HepG2 (cell line): Measurements from ENCODE around the gene MEA1. TPM values are rescaled to one million over a fixed set of nuclear protein-coding genes. Genes with fewer than 3 reads are reported as not detected.

ENCODE experiments used
- CAMTA2 ChIP-seq: sonication (generic); formaldehyde crosslinking; IDR thresholded peaks from 2 replicates; pipeline ENCODE4 v1.4.0; 2020; ENCODE audit warnings: mild to moderate bottlenecking, missing genetic modification reagents, borderline replicate concordance
- GTF3A ChIP-seq: sonication (generic); formaldehyde crosslinking; conservative IDR thresholded peaks from 2 replicates; pipeline ENCODE4 v1.4.0; 2020; ENCODE audit warnings: mild to moderate bottlenecking, missing genetic modification reagents
- HOXD1 ChIP-seq: sonication (generic); formaldehyde crosslinking; IDR thresholded peaks from 2 replicates; pipeline ENCODE4 v1.5.0; 2020; ENCODE audit warnings: missing genetic modification reagents
- MEIS1 ChIP-seq: sonication (generic); formaldehyde crosslinking; IDR thresholded peaks from 2 replicates; pipeline ENCODE4 v1.9.0; 2021; ENCODE audit warnings: mild to moderate bottlenecking, missing genetic modification reagents, moderate library complexity, borderline replicate concordance
- MYPOP ChIP-seq: sonication (generic); formaldehyde crosslinking; IDR thresholded peaks from 2 replicates; pipeline ENCODE4 v1.8.1; 2023; ENCODE audit warnings: mild to moderate bottlenecking, moderate library complexity, missing genetic modification reagents
- NR2F6 ChIP-seq, 2 experiments: IDR thresholded peaks; 2 replicates each; pipeline ENCODE4 v1.6.1; 2016; ENCODE audit warnings: antibody characterized with exemption in 1 of 2, mild to moderate bottlenecking in 1 of 2
- NR3C1 ChIP-seq: sonication (generic); formaldehyde crosslinking; IDR thresholded peaks from 2 replicates; pipeline ENCODE4 v1.4.0; 2020; ENCODE audit warnings: missing genetic modification reagents
- ONECUT2 ChIP-seq: sonication (generic); formaldehyde crosslinking; IDR thresholded peaks from 2 replicates; pipeline ENCODE4 v1.4.0; 2020; ENCODE audit warnings: missing genetic modification reagents
- REST ChIP-seq, 2 experiments: IDR thresholded peaks; 2 replicates each; pipeline ENCODE4 v1.6.1; 2011 to 2012; ENCODE audit warnings: low read length in 2 of 2, borderline replicate concordance in 1 of 2, low read depth in 1 of 2, mild to moderate bottlenecking in 1 of 2, moderate library complexity in 1 of 2
- SKIL ChIP-seq: sonication (generic); formaldehyde crosslinking; IDR thresholded peaks from 2 replicates; pipeline ENCODE4 v1.8.0; 2022; ENCODE audit warnings: missing genetic modification reagents, mild to moderate bottlenecking, moderate library complexity, borderline replicate concordance
- ZHX2 ChIP-seq, 2 experiments: sonication (generic) in 1 of 2; formaldehyde crosslinking in 1 of 2; IDR thresholded peaks; 2 replicates each; pipeline versions ENCODE4 v1.6.1 to v1.9.0; 2014 to 2022; ENCODE audit warnings: antibody characterized with exemption in 1 of 2, borderline replicate concordance in 1 of 2, inconsistent platforms in 1 of 2, low read depth in 1 of 2, missing genetic modification reagents in 1 of 2
- ZNF326 ChIP-seq: sonication (generic); formaldehyde crosslinking; IDR thresholded peaks from 2 replicates; pipeline ENCODE4 v1.4.0; 2020; ENCODE audit warnings: missing genetic modification reagents, borderline replicate concordance
- ZNF562 ChIP-seq: sonication (generic); formaldehyde crosslinking; IDR thresholded peaks from 2 replicates; pipeline ENCODE4 v1.8.0; 2022; ENCODE audit warnings: missing genetic modification reagents, borderline replicate concordance
- polyA plus RNA-seq, 8 experiments: library from polyadenylated mRNA; depleted of rRNA in 3 of 8; stranded (reverse) in 7 of 8; unstranded in 1 of 8; fragments of >200 nt; fragmentation: Illumina TruSeq in 4 of 8; extraction: Trizol in 4 of 8; gene quantifications; 2 replicates each; pipeline versions ENCODE4 v1.2.1 to v1.2.3, GENCODE V29; 2011 to 2016; ENCODE audit warnings: low read depth in 4 of 8, missing spikeins in 1 of 8, mixed read lengths in 1 of 8; ENCODE audit not compliant: insufficient read depth in 1 of 8
- total RNA-seq, 5 experiments: library from RNA; depleted of rRNA; stranded (reverse); fragments of >200 nt; fragmentation: Illumina TruSeq; extraction: Trizol; gene quantifications; 2 replicates each; pipeline ENCODE4 v1.2.3, GENCODE V29; 2016; ENCODE audit warnings: low read depth in 1 of 5

Gene MEA1
- total and polyA plus RNA-seq, 2 of the 13 experiments (the other 11 are each of a cell fraction or from before 2014, with no cell fraction given), result 75.6 to 86.2 TPM

- TF ChIP-seq REST (IDR thresholded peaks at IDR 0.05; ENCODE audit: borderline replicate concordance in 1 of 2, low read depth in 1 of 2, low read length in 2 of 2) (peak in 1 of 2 experiments; percentile 73; a peak in 2 of 4 replicates), CAMTA2 (CRISPR knock-in tag) (0 out of 2 replicates have a peak, but pooled peaks have one; percentile 20), NR3C1 (CRISPR knock-in tag) (no peak), GTF3A (no peak; the same call in 1 of the 2 replicates), MYPOP (CRISPR knock-in tag) (peak; percentile 69; the same call in 1 of the 2 replicates), ONECUT2 (no peak), ZNF562 (CRISPR knock-in tag) (no peak), SKIL (CRISPR knock-in tag) (no peak), NR2F6 (IDR thresholded peaks at IDR 0.05) (no peak), NR2F6 (CRISPR knock-in tag; IDR thresholded peaks at IDR 0.05) (0 out of 2 replicates have a peak, but pooled peaks have one; percentile 5), ZNF326 (CRISPR knock-in tag) (no peak), MEIS1 (CRISPR knock-in tag) (peak; percentile 89; the same call in 1 of the 2 replicates), ZHX2 (IDR thresholded peaks at IDR 0.05; ENCODE audit: low read depth) (no peak), ZHX2 (CRISPR knock-in tag; IDR thresholded peaks at IDR 0.05; ENCODE audit: borderline replicate concordance) (0 out of 2 replicates have a peak, but pooled peaks have one; percentile 49), HOXD1 (CRISPR knock-in tag) (no peak)
These were observed 29.5 kb downstream of the MEA1 start, which contains the start of gene PPP2R5D (continued) for GRCh38 chr6:42984001-42984923.
